H1 (cell line): ENCODE data around the gene CCDC102A. TPM values are rescaled to one million over a fixed set of nuclear protein-coding genes. Genes with fewer than 3 reads are reported as not detected.
A peak's percentile ranks its signal among the peaks of the same experiment; 100 is the strongest.

Experiments
- CTCF ChIA-PET: fragments of 300-600 bp; sonication (Branson Sonifier 250); formaldehyde crosslinking; loops from one replicate; lab custom pipeline; 2021; ENCODE audit not compliant: partially characterized antibody; lab: Charles Lee
- POLR2A ChIA-PET: fragments of 300-600 bp; sonication (Branson Sonifier 250); formaldehyde crosslinking; loops from one replicate; lab custom pipeline; 2021; ENCODE audit warnings: inconsistent platforms; ENCODE audit not compliant: partially characterized antibody; lab: Charles Lee
- DNase-seq, 2 experiments: peaks; one replicate each; pipeline versions ENCODE4 v3.0.0 to v3.0.0-alpha.2; 2010 to 2022; ENCODE audit warnings: low spot score in 2 of 2, low read depth in 1 of 2, mixed read lengths in 1 of 2
- FAIRE-seq: peaks from 2 replicates; lab custom pipeline; 2011; peaks lifted over from hg19 to GRCh38; lab: Jason Lieb, UNC
- H2AFZ ChIP-seq: 2 replicates; pipeline ENCODE4 v1.8.1; 2012; ENCODE audit warnings: low read length, inconsistent platforms
- H2AK5ac ChIP-seq: 2 replicates; pipeline ENCODE4 v1.6.1; 2013; ENCODE audit warnings: low read depth, low read length
- H2BK120ac ChIP-seq: replicated peaks from 2 replicates; pipeline ENCODE3; 2013; ENCODE audit warnings: low read depth, low read length, inconsistent platforms
- H2BK12ac ChIP-seq: 2 replicates; pipeline ENCODE4 v1.6.1; 2013; ENCODE audit warnings: low read depth, low read length
- H2BK15ac ChIP-seq: 2 replicates; pipeline ENCODE4 v1.6.1; 2013; ENCODE audit warnings: low read length
- H2BK20ac ChIP-seq: 2 replicates; pipeline ENCODE4 v1.6.1; 2013; ENCODE audit warnings: low read length
- H2BK5ac ChIP-seq: 2 replicates; pipeline ENCODE4 v1.6.1; 2013; ENCODE audit warnings: low read depth, low read length
- H3K14ac ChIP-seq: 2 replicates; pipeline ENCODE4 v1.6.1; 2013; ENCODE audit warnings: inconsistent platforms; ENCODE audit not compliant: insufficient read length
- H3K18ac ChIP-seq: 2 replicates; pipeline ENCODE4 v1.6.1; 2013; ENCODE audit warnings: low read length; ENCODE audit errors: extremely low read depth
- H3K23ac ChIP-seq: 2 replicates; pipeline ENCODE4 v1.6.1; 2013; ENCODE audit warnings: inconsistent platforms; ENCODE audit not compliant: insufficient read length
- H3K23me2 ChIP-seq: 2 replicates; pipeline ENCODE4 v1.6.1; 2013; ENCODE audit warnings: low read depth, low read length
- H3K27ac ChIP-seq: 2 replicates; pipeline ENCODE4 v1.6.1; 2011; ENCODE audit warnings: low read depth, low read length, inconsistent platforms
- H3K27me3 ChIP-seq, 4 experiments: replicated peaks in 1 of 4; 1 replicate in 1 of 4; 2 replicates in 3 of 4; pipeline versions ENCODE4 v1.6.1 to v1.8.1; 2011 to 2013; ENCODE audit warnings: low read length in 3 of 4, mild to moderate bottlenecking in 3 of 4, inconsistent platforms in 2 of 4, mixed read lengths in 2 of 4, moderate library complexity in 1 of 4; ENCODE audit not compliant: control insufficient read depth in 3 of 4, insufficient read depth in 3 of 4; ENCODE audit errors: extremely low read depth in 1 of 4
- H3K36me3 ChIP-seq, 4 experiments: 2 replicates each; pipeline versions ENCODE4 v1.6.1 to v1.8.1; 2011 to 2013; ENCODE audit warnings: mild to moderate bottlenecking in 4 of 4, low read length in 3 of 4, moderate library complexity in 2 of 4, control low read depth in 1 of 4, inconsistent platforms in 1 of 4; ENCODE audit not compliant: insufficient read depth in 4 of 4, control insufficient read depth in 2 of 4
- H3K4ac ChIP-seq: replicated peaks from 2 replicates; pipeline ENCODE3; 2013; ENCODE audit warnings: low read length, low read depth, mixed read lengths, inconsistent platforms; ENCODE audit not compliant: insufficient read length
- H3K4me1 ChIP-seq, 4 experiments: replicated peaks in 1 of 4; 1 replicate in 1 of 4; 2 replicates in 3 of 4; pipeline versions ENCODE4 v1.6.1 to v1.8.1; 2011 to 2013; ENCODE audit warnings: low read length in 3 of 4, inconsistent platforms in 2 of 4, mixed read lengths in 1 of 4; ENCODE audit not compliant: insufficient read depth in 4 of 4, control insufficient read depth in 3 of 4
- H3K4me2 ChIP-seq, 2 experiments: 2 replicates each; pipeline versions ENCODE4 v1.6.1 to v1.8.1; 2011 to 2013; ENCODE audit warnings: low read depth in 2 of 2, low read length in 2 of 2, control low read depth in 1 of 2, inconsistent platforms in 1 of 2, mild to moderate bottlenecking in 1 of 2; ENCODE audit not compliant: insufficient read depth in 1 of 2
- H3K4me3 ChIP-seq, 4 experiments: fragments of 200-600, 300-600 bp in 1 of 4; sonication (generic), shearing (Covaris generic), sonication (Bioruptor Twin) in 1 of 4; 2 replicates each; pipeline versions ENCODE4 v1.5.1 to v1.8.1; 2011 to 2016; ENCODE audit warnings: low read length in 4 of 4, low read depth in 3 of 4, control low read depth in 2 of 4, inconsistent platforms in 2 of 4, mild to moderate bottlenecking in 2 of 4, mixed read lengths in 1 of 4, moderate library complexity in 1 of 4; ENCODE audit not compliant: insufficient read depth in 2 of 4; ENCODE audit errors: extremely low read depth in 1 of 4
- H3K56ac ChIP-seq: replicated peaks from 2 replicates; pipeline ENCODE3; 2013; ENCODE audit warnings: low read depth, mild to moderate bottlenecking, mixed read lengths, low read length, inconsistent platforms; ENCODE audit not compliant: insufficient read length
- H3K79me1 ChIP-seq: 2 replicates; pipeline ENCODE4 v1.6.1; 2013; ENCODE audit warnings: low read depth, low read length, control low read depth
- H3K79me2 ChIP-seq, 2 experiments: 2 replicates each; pipeline versions ENCODE4 v1.6.1 to v1.8.1; 2012 to 2013; ENCODE audit warnings: low read length in 2 of 2, mild to moderate bottlenecking in 2 of 2, inconsistent platforms in 1 of 2; ENCODE audit not compliant: insufficient read depth in 2 of 2, control insufficient read depth in 1 of 2
- H3K9ac ChIP-seq, 4 experiments: replicated peaks in 1 of 4; 1 replicate in 1 of 4; 2 replicates in 3 of 4; pipeline versions ENCODE4 v1.6.1 to v1.8.1; 2011 to 2013; ENCODE audit warnings: low read depth in 3 of 4, low read length in 3 of 4, control low read depth in 2 of 4, mild to moderate bottlenecking in 2 of 4, moderate library complexity in 2 of 4, inconsistent platforms in 1 of 4; ENCODE audit errors: extremely low read depth in 1 of 4
- H3K9me3 ChIP-seq, 2 experiments: 2 replicates each; pipeline versions ENCODE4 v1.6.1 to v1.8.1; 2012 to 2013; ENCODE audit warnings: mild to moderate bottlenecking in 2 of 2, moderate library complexity in 2 of 2, control low read depth in 1 of 2, inconsistent platforms in 1 of 2, low read depth in 1 of 2, low read length in 1 of 2, mixed read lengths in 1 of 2; ENCODE audit not compliant: insufficient read depth in 2 of 2
- H4K20me1 ChIP-seq, 2 experiments: replicated peaks in 1 of 2; 2 replicates each; pipeline versions ENCODE3 to v1.8.1; 2011 to 2013; ENCODE audit warnings: inconsistent platforms in 2 of 2, low read length in 2 of 2, mild to moderate bottlenecking in 1 of 2; ENCODE audit not compliant: insufficient read depth in 2 of 2, control insufficient read depth in 1 of 2
- H4K5ac ChIP-seq: 2 replicates; pipeline ENCODE4 v1.6.1; 2013; ENCODE audit warnings: low read length, low read depth, mixed read lengths, inconsistent platforms; ENCODE audit not compliant: insufficient read length
- H4K8ac ChIP-seq: 2 replicates; pipeline ENCODE4 v1.8.0; 2013; ENCODE audit warnings: mild to moderate bottlenecking, moderate library complexity, low read length, inconsistent platforms; ENCODE audit not compliant: insufficient read depth; ENCODE audit errors: extremely low read depth
- H4K91ac ChIP-seq: replicated peaks from 2 replicates; pipeline ENCODE3; 2013; ENCODE audit warnings: low read length, mixed read lengths, inconsistent platforms; ENCODE audit not compliant: insufficient read length
- JUN ChIP-seq: IDR thresholded peaks from 2 replicates; pipeline ENCODE4 v1.6.1; 2011; ENCODE audit warnings: low read depth, mild to moderate bottlenecking, improper control_type of control experiment, low read length
- SRF ChIP-seq: IDR thresholded peaks from 2 replicates; pipeline ENCODE4 v1.6.1; 2011; ENCODE audit warnings: mild to moderate bottlenecking, low read depth, low read length, moderate library complexity
- WGBS, 2 experiments: shearing (Covaris generic) in 1 of 2; methylation state at CpG; one replicate each; pipeline versions ENCODE4 v1.1.6 to v1.1.7; 2013 to 2015; ENCODE audit warnings: low lambda C conversion rate in 2 of 2, mixed read lengths in 2 of 2, inconsistent platforms in 1 of 2, low coverage in 1 of 2, missing lambda C conversion rate in 1 of 2; ENCODE audit not compliant: insufficient replicate concordance in 2 of 2, insufficient coverage in 1 of 2, insufficient read length in 1 of 2; ENCODE audit errors: extremely low coverage in 1 of 2, missing lambda C conversion rate in 1 of 2; 5-methylcytosine and 5-hydroxymethylcytosine counted together
- polyA plus RNA-seq, 7 experiments: library from polyadenylated mRNA; depleted of rRNA in 3 of 7; stranded (reverse) in 5 of 7; unstranded in 2 of 7; fragments of >200 nt in 5 of 7; fragments of 200-250 nt in 2 of 7; gene quantifications; 1 replicate in 5 of 7; 2 replicates in 1 of 7; 4 replicates in 1 of 7; pipeline versions ENCODE4 v1.2.1 to v1.2.3, GENCODE V29; 2011 to 2013; ENCODE audit warnings: missing spikeins in 2 of 7, mixed read lengths in 2 of 7
- total RNA-seq: library from RNA; stranded (reverse); fragmentation: NEBNext Ultra II Directional; extraction: Animal tissue kit (Norgen Biotek cat#: 25700); gene quantifications from 2 replicates; pipeline ENCODE4 v1.2.1, GENCODE V29; 2021
- TF ChIP-seq, protein P1 (sequence below): IDR thresholded peaks from 2 replicates; pipeline ENCODE4 v1.6.1; 2011; ENCODE audit warnings: low read length, improper control_type of control experiment

The CCDC102A gene
- total and polyA plus RNA-seq, 2 of the 8 experiments (the other 6 are each of a cell fraction or from before 2014, with no cell fraction given): 4.0 to 7.5 TPM

GRCh38 chr16:57532266-57532625 lies 4.1 kb downstream of the CCDC102A start:
- H3K18ac ChIP-seq: no peak overlapping the region
- H4K5ac ChIP-seq: no peak overlapping the region
- no peak overlapping the region for H3K27ac ChIP-seq
- peak overlapping the region; percentile 30; the same call in 1 of the 2 replicates for H2BK12ac ChIP-seq
- H4K8ac ChIP-seq: 0 out of 2 replicates have a peak overlapping the region, but pooled peaks have one; percentile 12
- peaks cover 0 to 13% (median 4%) of the 10 kb centered on the region in 4 experiments; a peak in 4 of 7 replicates for H3K27me3 ChIP-seq
- H3K79me2 ChIP-seq: peaks cover 0 to 18% of the 10 kb centered on the region in 2 experiments; a peak in 1 of 4 replicates
- no peak overlapping the region for H2BK5ac ChIP-seq
- H3K14ac ChIP-seq: no peak overlapping the region
- H2AK5ac ChIP-seq: no peak overlapping the region; the same call in 1 of the 2 replicates
- peak overlapping the region in 1 of 4 experiments; percentile 12; a peak in 1 of 7 replicates for H3K9ac ChIP-seq
- H3K23me2 ChIP-seq: peaks cover 12% of the 10 kb centered on the region; the same call in 1 of the 2 replicates
- peak overlapping the region; percentile 49 for H3K4ac ChIP-seq
- WGBS, 2 experiments: 93% methylated on average over 7 of the region's 7 CpGs; no CpG with 5 or more reads in 1 of the 2 experiments
- H3K36me3 ChIP-seq: no peaks in the 10 kb centered on the region; a peak in 1 of 8 replicates
- peaks cover 4 to 45% (median 30%) of the 10 kb centered on the region in 4 experiments for H3K4me1 ChIP-seq
- peaks cover 6 to 25% of the 10 kb centered on the region in 2 experiments for H4K20me1 ChIP-seq
- peak overlapping the region; percentile 71 for H4K91ac ChIP-seq
- H3K56ac ChIP-seq: no peak overlapping the region
- peaks cover 10% of the 10 kb centered on the region for H3K79me1 ChIP-seq
- H3K4me2 ChIP-seq: peak overlapping the region; percentile 43 to 50
- DNase-seq (peak in 1 of 2 experiments; percentile 43), FAIRE-seq (no peak)
- peak overlapping the region; percentile 9; the same call in 1 of the 2 replicates for H2BK20ac ChIP-seq
- no peak overlapping the region for H2AFZ ChIP-seq
- no peak overlapping the region for H3K4me3 ChIP-seq
- no peak overlapping the region for H3K23ac ChIP-seq
- H2BK120ac ChIP-seq: peak overlapping the region; percentile 75
- CTCF ChIA-PET: interaction anchor here (0.6 to 1.8 kb wide), 5 partner anchors 12 to 189 kb away, joined by 3 to 7 read pairs (median 4); no protein-coding TSS in a partner anchor
- POLR2A ChIA-PET: interaction anchor here (1.3 to 9.1 kb wide), 3 partner anchors 56 to 115 kb away, joined by 3 to 67 read pairs (median 4); partner anchors contain the start of gene POLR2C
- no peaks in the 10 kb centered on the region for H3K9me3 ChIP-seq
- peak overlapping the region; percentile 46; the same call in 1 of the 2 replicates for H2BK15ac ChIP-seq
- no peak for TF ChIP-seq JUN
- TF ChIP-seq, protein P1, sequence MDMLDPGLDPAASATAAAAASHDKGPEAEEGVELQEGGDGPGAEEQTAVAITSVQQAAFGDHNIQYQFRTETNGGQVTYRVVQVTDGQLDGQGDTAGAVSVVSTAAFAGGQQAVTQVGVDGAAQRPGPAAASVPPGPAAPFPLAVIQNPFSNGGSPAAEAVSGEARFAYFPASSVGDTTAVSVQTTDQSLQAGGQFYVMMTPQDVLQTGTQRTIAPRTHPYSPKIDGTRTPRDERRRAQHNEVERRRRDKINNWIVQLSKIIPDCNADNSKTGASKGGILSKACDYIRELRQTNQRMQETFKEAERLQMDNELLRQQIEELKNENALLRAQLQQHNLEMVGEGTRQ: no peak
- TF ChIP-seq SRF: no peak
